ENCODE measurements around the gene HLA-A. TPM values are rescaled to one million over a fixed set of nuclear protein-coding genes. Genes with fewer than 3 reads are reported as not detected.
A peak's percentile ranks its signal among the peaks of the same experiment; 100 is the strongest.

HLA-A gene
- total and polyA plus RNA-seq, 11 donors = 263 to 1,581 (median 361) TPM

GRCh38 chr6:29992807-29993206 lies 50.5 kb downstream of the HLA-A start:
- DNase-seq = no peak
- Histone ChIP-seq H3K4me3 (no peak overlapping the region), H3K27ac (no peak overlapping the region), H3K9me3 (no peaks in the 10 kb centered on the region), H3K27me3 (no peaks in the 10 kb centered on the region), H3K36me3 (no peaks in the 10 kb centered on the region), H3K4me1 (no peaks in the 10 kb centered on the region)
- intact Hi-C loops (cut with DNase I) = no loop called here
- WGBS, 4 donors = 71 to 91% (median 81%) methylated on average over 2 of the region's 2 CpGs
- no peak for TF ChIP-seq POLR2A (IDR thresholded peaks at IDR 0.05)
- TF ChIP-seq, protein P1, sequence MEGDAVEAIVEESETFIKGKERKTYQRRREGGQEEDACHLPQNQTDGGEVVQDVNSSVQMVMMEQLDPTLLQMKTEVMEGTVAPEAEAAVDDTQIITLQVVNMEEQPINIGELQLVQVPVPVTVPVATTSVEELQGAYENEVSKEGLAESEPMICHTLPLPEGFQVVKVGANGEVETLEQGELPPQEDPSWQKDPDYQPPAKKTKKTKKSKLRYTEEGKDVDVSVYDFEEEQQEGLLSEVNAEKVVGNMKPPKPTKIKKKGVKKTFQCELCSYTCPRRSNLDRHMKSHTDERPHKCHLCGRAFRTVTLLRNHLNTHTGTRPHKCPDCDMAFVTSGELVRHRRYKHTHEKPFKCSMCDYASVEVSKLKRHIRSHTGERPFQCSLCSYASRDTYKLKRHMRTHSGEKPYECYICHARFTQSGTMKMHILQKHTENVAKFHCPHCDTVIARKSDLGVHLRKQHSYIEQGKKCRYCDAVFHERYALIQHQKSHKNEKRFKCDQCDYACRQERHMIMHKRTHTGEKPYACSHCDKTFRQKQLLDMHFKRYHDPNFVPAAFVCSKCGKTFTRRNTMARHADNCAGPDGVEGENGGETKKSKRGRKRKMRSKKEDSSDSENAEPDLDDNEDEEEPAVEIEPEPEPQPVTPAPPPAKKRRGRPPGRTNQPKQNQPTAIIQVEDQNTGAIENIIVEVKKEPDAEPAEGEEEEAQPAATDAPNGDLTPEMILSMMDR (IDR thresholded peaks at IDR 0.05) = no peak
- no peak for ATAC-seq

- TF ChIP-seq, protein P1 (IDR thresholded peaks at IDR 0.05) = no peak
- DNase-seq (no peak), ATAC-seq (no peak)
- Histone ChIP-seq H3K36me3 (no peaks in the 10 kb centered on the region), H3K4me1 (no peaks in the 10 kb centered on the region), H3K27ac (no peak overlapping the region), H3K9me3 (no peaks in the 10 kb centered on the region), H3K27me3 (no peaks in the 10 kb centered on the region), H3K4me3 (no peak overlapping the region)
- intact Hi-C loops (cut with DNase I) = loop anchor here in 1 of 10 donors (5.0 kb wide), 1 partner anchor 128 kb away; no protein-coding TSS in a partner anchor
- WGBS, 4 donors = 76 to 83% (median 80%) methylated on average over 5 of the region's 5 CpGs
Measured at GRCh38 chr6:29994826-29995225, 52.5 kb downstream of the HLA-A start.

- Histone ChIP-seq H3K27me3 (no peaks in the 10 kb centered on the region), H3K36me3 (no peaks in the 10 kb centered on the region), H3K9me3 (no peaks in the 10 kb centered on the region), H3K4me3 (no peak overlapping the region), H3K27ac (no peak overlapping the region), H3K4me1 (no peaks in the 10 kb centered on the region)
- DNase-seq (no peak), ATAC-seq (peak in 1 of 4 donors; percentile 47)
- intact Hi-C loops (cut with DNase I) = loop anchor here in 1 of 10 donors (5.0 kb wide), 1 partner anchor 128 kb away; no protein-coding TSS in a partner anchor
- WGBS, 4 donors = 71 to 85% (median 76%) methylated on average over 2 of the region's 2 CpGs
- TF ChIP-seq, protein P1 (IDR thresholded peaks at IDR 0.05) = no peak
- no peak for TF ChIP-seq POLR2A (IDR thresholded peaks at IDR 0.05)
Measured at GRCh38 chr6:29995340-29995777, 53.0 kb downstream of the HLA-A start.

Other genes with a start within 250 kb of the HLA-A start
- gene HLA-F, start 219.1 kb upstream of the HLA-A start, total RNA-seq = 100 to 1,000 TPM in 1 of 9 donors, 10 to 100 TPM in 8; 23.1 to 228 (median 34.7) TPM
- 10 to 100 TPM; 44.2 to 44.6 TPM for gene HLA-F, start 219.1 kb upstream of the HLA-A start, polyA plus RNA-seq
- under 1 TPM in 3 of 9 donors, not detected in 6; 0.23 to 0.77 (median 0.64) TPM for gene HLA-G, start 114.7 kb upstream of the HLA-A start, total RNA-seq
- under 1 TPM in 1 of 2 donors, not detected in 1; 0.24 TPM for gene HLA-G, start 114.7 kb upstream of the HLA-A start, polyA plus RNA-seq
- gene POLR1H, start 118.7 kb downstream of the HLA-A start, total RNA-seq = 10 to 100 TPM; 11.7 to 19.8 (median 14.7) TPM
- gene POLR1H, start 118.7 kb downstream of the HLA-A start, polyA plus RNA-seq = 10 to 100 TPM; 20.9 to 46.1 TPM
- gene PPP1R11, start 124.7 kb downstream of the HLA-A start, total RNA-seq = 10 to 100 TPM; 41.6 to 64.7 (median 44.9) TPM
- gene PPP1R11, start 124.7 kb downstream of the HLA-A start, polyA plus RNA-seq = 10 to 100 TPM; 38.7 to 90.3 TPM
- gene RNF39, start 133.2 kb downstream of the HLA-A start, total RNA-seq = under 1 TPM in 1 of 9 donors, not detected in 8; 0.68 TPM
- not detected for gene RNF39, start 133.2 kb downstream of the HLA-A start, polyA plus RNA-seq
- gene TRIM31, start 170.6 kb downstream of the HLA-A start, total RNA-seq = not detected
- gene TRIM31, start 170.6 kb downstream of the HLA-A start, polyA plus RNA-seq = not detected
- gene TRIM40, start 193.6 kb downstream of the HLA-A start, total RNA-seq = not detected
- not detected for gene TRIM40, start 193.6 kb downstream of the HLA-A start, polyA plus RNA-seq
- not detected for gene TRIM10, start 218.7 kb downstream of the HLA-A start, total RNA-seq
- not detected for gene TRIM10, start 218.7 kb downstream of the HLA-A start, polyA plus RNA-seq
- gene TRIM15, start 221.0 kb downstream of the HLA-A start, total RNA-seq = not detected
- not detected for gene TRIM15, start 221.0 kb downstream of the HLA-A start, polyA plus RNA-seq

Data from heart left ventricle (tissue), 16 donors.